Activated CD8-positive, alpha-beta memory T cell treated with anti-CD3 and anti-CD28 coated beads for 24 hours (primary cell): Measurements from ENCODE around the gene ZC3H4.
"Not testable (repeated sequence)": the region's sequence is repeated elsewhere in the genome, so short reads cannot be mapped to it uniquely, and the experiment has no call there.

Source experiments
- DNase-seq: peaks from one replicate; pipeline ENCODE4 v3.0.0-alpha.2; 2020

ZC3H4 gene

GRCh38 chr19:47107202-47107952, 6.2 kb downstream of the ZC3H4 start:
- peak; percentile 70 for DNase-seq

GRCh38 chr19:47106821-47107201, 6.8 kb downstream of the ZC3H4 start:
- DNase-seq, result no peak

GRCh38 chr19:47105874-47106273, 7.7 kb downstream of the ZC3H4 start:
- DNase-seq, result no peak

GRCh38 chr19:47104680-47105079, 8.9 kb downstream of the ZC3H4 start:
- no peak for DNase-seq

GRCh38 chr19:47102346-47103060, 11.1 kb downstream of the ZC3H4 start:
- no peak for DNase-seq

- not testable (repeated sequence) for DNase-seq
These were observed 12.5 kb downstream of the ZC3H4 start for GRCh38 chr19:47101116-47101515.

GRCh38 chr19:47100290-47100689, 13.3 kb downstream of the ZC3H4 start:
- DNase-seq, result no peak

- DNase-seq, result no peak
These were observed 14.0 kb downstream of the ZC3H4 start for GRCh38 chr19:47099576-47100050.

GRCh38 chr19:47098608-47099007, 15.0 kb downstream of the ZC3H4 start:
- no peak for DNase-seq

GRCh38 chr19:47097396-47098201, 16.0 kb downstream of the ZC3H4 start:
- no peak for DNase-seq

GRCh38 chr19:47096721-47097120, 16.9 kb downstream of the ZC3H4 start:
- no peak for DNase-seq

- no peak for DNase-seq
These were observed 17.4 kb downstream of the ZC3H4 start for GRCh38 chr19:47096100-47096704.

- DNase-seq, result no peak
These were observed 18.0 kb downstream of the ZC3H4 start for GRCh38 chr19:47095476-47096099.

GRCh38 chr19:47094557-47095475, 18.8 kb downstream of the ZC3H4 start:
- peak; percentile 82 for DNase-seq

GRCh38 chr19:47093841-47094240, 19.7 kb downstream of the ZC3H4 start:
- peak; percentile 66 for DNase-seq

- no peak for DNase-seq
These were observed 20.3 kb downstream of the ZC3H4 start for GRCh38 chr19:47093254-47093653.

- no peak for DNase-seq
These were observed 23.7 kb downstream of the ZC3H4 start for GRCh38 chr19:47089767-47090350.

- no peak for DNase-seq
These were observed 27.3 kb downstream of the ZC3H4 start for GRCh38 chr19:47086280-47086679.

GRCh38 chr19:47084879-47085439, 28.6 kb downstream of the ZC3H4 start:
- DNase-seq, result no peak

GRCh38 chr19:47082493-47082892, 31.1 kb downstream of the ZC3H4 start:
- DNase-seq, result no peak

GRCh38 chr19:47081095-47081494, 32.5 kb downstream of the ZC3H4 start:
- DNase-seq, result no peak
